Upper lobe of left lung (tissue), 4 donors: Measurements from ENCODE around the gene TPST2.

Experiments
- EP300 ChIP-seq, 4 donors: sonication (generic); formaldehyde crosslinking; IDR thresholded peaks; one replicate each; pipeline ENCODE4 v1.5.1; 2017; ENCODE audit warnings: antibody characterized with exemption in 4 of 4, control low read depth in 2 of 4
- POLR2A ChIP-seq, 4 donors: fragments of 450-650 bp; IDR thresholded peaks; one replicate each; pipeline ENCODE4 v1.5.1; 2016 to 2017; ENCODE audit warnings: antibody characterized with exemption in 4 of 4, mild to moderate bottlenecking in 2 of 4
- POLR2AphosphoS5 ChIP-seq, 2 donors: sonication (generic); formaldehyde crosslinking; IDR thresholded peaks; one replicate each; pipeline ENCODE4 v1.5.1; 2017; ENCODE audit warnings: antibody characterized with exemption in 2 of 2
- TF ChIP-seq, protein P1 (sequence below), 6 experiments: fragments of 450-650 bp in 4 of 6; fragments of 200-600 bp in 2 of 6; sonication (generic) in 2 of 6; IDR thresholded peaks; one replicate each; pipeline ENCODE4 v1.5.1; 2016 to 2019; ENCODE audit warnings: antibody characterized with exemption in 6 of 6

DNA sequence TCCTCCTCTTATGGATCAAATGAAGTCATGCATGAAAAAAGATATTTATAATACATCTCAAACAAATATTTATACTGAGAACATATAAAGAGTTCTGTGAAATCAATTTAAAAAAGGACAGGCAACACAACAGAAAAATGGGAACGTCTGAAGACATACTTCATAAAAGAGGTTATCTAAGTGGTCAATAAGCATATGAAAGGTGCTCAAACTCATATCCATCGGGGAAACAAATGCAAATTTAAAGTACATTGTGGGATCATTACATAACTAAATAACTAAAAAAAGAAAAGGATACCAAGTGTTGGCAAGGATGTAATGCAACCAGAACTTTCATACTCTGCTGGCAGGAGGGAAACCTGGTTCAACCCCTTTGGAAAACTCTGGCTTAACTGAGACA, 22.3 kb downstream of the TPST2 start:
- TF ChIP-seq EP300 (IDR thresholded peaks at IDR 0.05) (no peak), POLR2AphosphoS5 (IDR thresholded peaks at IDR 0.05) (no peak), POLR2A (IDR thresholded peaks at IDR 0.05) (no peak)
- TF ChIP-seq, protein P1, sequence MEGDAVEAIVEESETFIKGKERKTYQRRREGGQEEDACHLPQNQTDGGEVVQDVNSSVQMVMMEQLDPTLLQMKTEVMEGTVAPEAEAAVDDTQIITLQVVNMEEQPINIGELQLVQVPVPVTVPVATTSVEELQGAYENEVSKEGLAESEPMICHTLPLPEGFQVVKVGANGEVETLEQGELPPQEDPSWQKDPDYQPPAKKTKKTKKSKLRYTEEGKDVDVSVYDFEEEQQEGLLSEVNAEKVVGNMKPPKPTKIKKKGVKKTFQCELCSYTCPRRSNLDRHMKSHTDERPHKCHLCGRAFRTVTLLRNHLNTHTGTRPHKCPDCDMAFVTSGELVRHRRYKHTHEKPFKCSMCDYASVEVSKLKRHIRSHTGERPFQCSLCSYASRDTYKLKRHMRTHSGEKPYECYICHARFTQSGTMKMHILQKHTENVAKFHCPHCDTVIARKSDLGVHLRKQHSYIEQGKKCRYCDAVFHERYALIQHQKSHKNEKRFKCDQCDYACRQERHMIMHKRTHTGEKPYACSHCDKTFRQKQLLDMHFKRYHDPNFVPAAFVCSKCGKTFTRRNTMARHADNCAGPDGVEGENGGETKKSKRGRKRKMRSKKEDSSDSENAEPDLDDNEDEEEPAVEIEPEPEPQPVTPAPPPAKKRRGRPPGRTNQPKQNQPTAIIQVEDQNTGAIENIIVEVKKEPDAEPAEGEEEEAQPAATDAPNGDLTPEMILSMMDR (IDR thresholded peaks at IDR 0.05), result no peak
